Fibroblast of skin of scalp (primary cell): ENCODE results near the gene C1orf52.
"Not testable (repeated sequence)": the region's sequence is repeated elsewhere in the genome, so short reads cannot be mapped to it uniquely, and the experiment has no call there.

ENCODE experiments used
- DNase-seq: peaks from one replicate; pipeline ENCODE4 v3.0.0-alpha.2; 2013

C1orf52 gene

DNA sequence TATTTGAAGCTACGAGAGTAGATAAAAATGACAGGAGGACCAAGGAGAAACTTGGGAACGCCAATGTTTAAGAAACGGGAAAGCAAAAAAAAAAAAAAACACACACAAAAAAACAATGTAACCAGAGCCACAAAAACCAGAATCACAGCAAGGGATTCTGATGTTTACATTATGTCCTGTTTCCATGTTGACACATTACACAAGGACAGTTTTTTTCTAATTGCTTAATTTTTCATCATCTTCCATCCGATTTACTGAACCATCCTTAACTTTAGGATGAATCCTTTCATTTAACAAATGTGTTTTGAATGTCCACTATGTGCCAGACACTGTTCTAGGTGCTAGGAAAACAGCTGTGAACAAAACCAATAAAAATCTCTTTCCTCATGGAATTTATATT lies 18.3 kb upstream of the C1orf52 start:
- no peak for DNase-seq

- DNase-seq, result no peak
Measured at GRCh38 chr1:85276978-85277639, 17.6 kb upstream of the C1orf52 start.

DNA sequence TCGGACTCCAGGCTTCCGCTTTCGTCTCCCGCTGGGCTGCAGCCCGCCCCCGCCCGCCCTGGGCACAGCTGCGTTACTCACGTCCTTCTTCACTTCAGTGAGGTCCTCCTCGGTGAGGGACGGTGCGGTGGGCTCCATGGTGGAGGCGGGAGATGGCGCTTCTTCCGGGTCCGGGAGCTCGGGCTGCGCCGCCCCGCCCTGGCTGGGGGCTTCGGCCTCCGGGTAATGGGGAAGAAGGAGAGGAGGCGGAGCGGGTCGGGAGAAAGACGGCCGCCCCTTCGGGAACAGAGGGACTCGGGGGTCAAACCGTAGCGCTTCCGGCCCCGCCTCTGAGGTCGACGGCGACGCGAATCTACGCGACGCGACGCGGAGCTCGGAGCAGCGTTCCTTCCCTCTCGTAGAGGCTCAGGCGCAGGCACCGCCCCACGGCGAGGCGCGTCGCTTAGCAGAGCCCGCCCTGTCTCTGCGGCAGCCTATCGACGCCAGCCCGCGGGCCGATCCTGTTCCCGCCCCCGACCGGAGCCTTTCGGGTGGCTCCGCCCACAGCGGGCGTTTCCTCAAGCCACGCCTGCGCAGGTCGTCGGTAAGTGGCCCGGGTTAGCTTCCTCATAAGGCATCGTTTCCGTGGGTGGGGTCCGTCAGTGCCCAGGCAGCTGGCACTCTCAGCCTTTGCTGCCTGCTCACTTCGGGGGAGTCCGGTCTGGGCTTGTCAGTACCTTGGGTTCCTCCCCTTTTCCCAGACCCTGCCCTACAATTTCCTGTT lies 16.9 kb upstream of the C1orf52 start, which contains the start of gene BCL10:
Gene BCL10 (minus strand): TSS at position 418 of the 763 bp plus-strand sequence. CDS start 280 bp downstream, at position 138.
- DNase-seq, result peak; percentile 97

- no peak for DNase-seq
Measured at GRCh38 chr1:85275701-85276214, 16.3 kb upstream of the C1orf52 start.

DNA sequence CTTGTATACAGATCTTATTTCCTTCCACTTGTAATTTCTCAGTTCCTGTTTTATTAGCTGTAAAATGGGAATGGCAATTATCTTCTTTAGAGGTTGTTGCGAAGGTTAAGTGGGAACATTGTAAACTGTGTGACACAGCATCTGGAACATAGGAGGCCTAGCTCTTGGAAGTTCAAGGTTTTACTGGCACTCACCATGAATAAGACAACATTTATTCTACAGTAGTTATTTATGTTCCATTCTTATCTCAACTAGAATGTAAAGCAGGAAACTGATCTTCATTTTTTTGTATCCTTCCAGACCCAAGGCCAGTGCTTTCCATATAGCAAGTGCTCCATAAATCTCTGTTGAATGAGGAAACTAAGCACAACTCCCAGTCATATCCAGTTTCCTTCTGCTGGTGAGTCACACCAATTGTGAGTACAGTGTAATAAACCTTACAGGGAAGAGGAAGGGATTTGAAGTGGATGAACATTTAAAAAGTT lies 15.5 kb upstream of the C1orf52 start:
- DNase-seq, result peak; percentile 63

GRCh38 chr1:85273397-85273796 lies 13.9 kb upstream of the C1orf52 start:
- no peak for DNase-seq

GRCh38 chr1:85268801-85269585 lies 9.5 kb upstream of the C1orf52 start:
- no peak for DNase-seq

GRCh38 chr1:85267313-85267712 lies 7.9 kb upstream of the C1orf52 start:
- DNase-seq, result no peak

DNA sequence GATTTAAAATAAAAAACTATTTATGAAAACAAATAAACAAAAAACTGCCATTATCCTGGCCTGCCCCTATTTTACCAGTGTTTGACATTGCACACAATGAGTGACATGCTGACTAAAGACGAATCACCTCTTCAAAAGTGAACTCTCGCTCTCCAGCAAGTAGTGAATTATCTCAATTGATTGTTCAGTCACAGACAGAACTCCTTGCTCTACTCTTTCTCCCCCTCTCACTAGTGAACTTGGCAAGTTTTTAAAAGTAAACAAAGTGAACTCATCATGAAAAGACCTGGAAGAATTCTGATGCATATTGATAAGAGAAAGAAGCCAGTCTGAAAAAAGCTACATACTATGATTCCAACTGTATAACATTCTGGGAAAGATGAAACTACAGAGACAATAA lies 4.7 kb upstream of the C1orf52 start:
- no peak for DNase-seq

DNA sequence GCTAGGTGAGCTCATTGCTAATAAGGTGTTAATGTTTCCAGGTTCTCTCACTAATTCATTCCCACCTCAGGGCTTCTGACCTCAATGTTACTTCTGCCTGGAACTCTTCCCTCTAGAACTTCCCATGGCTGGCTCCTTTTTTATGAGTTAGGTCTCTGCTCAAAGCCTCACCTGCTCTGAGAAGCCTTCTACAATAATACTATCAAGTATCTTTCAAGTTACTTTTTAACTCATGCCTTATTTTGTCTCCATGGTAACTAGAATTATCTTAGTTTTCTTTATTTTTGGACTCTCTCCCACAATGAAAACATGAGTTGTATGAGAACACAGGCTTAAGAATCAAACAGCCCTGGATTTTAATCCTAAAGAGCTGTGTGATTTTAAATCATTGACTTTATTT lies 3.5 kb upstream of the C1orf52 start:
- no peak for DNase-seq

GRCh38 chr1:85259912-85260274 lies 431 bp upstream of the C1orf52 start:
- DNase-seq, result no peak

DNA sequence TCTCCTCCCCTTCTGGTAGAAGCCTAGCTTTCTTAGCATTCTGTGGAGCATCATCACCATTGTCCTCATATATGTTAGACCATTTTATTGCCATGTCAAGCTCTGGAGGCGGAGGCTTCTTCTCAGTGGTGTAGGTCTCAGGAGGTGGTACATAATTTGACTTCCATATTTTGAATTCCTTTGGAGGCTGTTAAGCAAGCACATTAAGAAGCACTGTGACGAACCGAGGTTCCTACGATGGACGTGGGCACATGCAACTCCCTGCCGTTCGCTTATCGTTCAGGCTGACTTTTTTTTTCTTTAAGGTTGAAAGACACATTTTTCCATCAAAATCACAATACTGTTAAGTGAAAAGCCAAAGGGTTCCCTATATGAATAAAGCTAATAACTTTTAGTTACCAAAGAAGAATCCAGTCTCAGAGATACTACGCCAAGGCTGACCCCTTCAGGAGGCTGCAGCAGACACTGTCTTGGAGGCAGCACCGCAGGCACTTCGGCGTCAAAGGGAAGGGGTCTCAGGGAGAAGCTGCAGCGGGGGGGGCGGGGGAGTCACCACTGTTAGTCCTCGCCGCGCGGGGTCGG lies 835 bp downstream of the C1orf52 start:
- DNase-seq, result peak; percentile 41

DNA sequence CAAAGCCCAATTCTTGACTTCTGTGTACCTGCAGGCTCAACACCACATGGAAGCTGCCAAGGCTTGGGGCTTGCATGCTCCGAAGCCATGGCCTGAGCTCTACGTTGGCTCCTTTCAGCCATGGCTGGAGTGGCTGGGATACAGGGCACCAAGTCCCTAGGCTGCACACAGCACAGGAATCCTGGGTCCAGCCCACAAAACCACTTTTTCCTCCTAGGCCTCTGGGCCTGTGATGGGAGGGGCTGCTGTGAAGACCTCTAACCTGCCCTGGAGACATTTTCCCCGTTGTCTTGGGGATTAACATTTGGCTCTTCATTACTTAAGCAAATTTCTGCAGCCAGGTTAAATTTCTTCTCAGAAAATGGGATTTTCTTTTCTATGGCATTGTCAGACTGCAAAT lies 10.4 kb downstream of the C1orf52 start:
- not testable (repeated sequence) for DNase-seq

- DNase-seq, result no peak
Measured at GRCh38 chr1:85245891-85246290, 13.6 kb downstream of the C1orf52 start.

DNA sequence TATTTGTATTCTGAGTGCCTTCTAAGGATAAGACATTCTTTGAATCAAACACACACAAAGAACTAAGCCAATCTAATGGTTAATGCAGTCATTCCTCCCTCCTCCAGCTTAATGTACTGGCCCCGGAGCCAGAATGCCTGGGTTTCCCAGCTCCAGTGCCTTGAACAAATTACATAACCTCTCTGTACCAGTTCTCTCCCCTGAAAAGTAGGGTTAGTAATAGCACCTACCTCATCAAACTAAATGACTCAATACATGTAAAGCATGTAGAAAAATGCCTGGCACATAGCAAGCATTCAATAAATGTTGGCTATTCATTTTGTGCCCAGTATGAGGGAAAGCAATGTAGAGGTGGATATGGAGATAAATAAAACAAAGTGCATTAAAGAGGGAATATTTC lies 14.0 kb downstream of the C1orf52 start:
- DNase-seq, result peak; percentile 19

- peak; percentile 43 for DNase-seq
Measured at GRCh38 chr1:85244271-85245061, 15.0 kb downstream of the C1orf52 start.

GRCh38 chr1:85243372-85243771 lies 16.1 kb downstream of the C1orf52 start:
- DNase-seq, result no peak

- DNase-seq, result no peak
Measured at GRCh38 chr1:85240643-85241042, 18.8 kb downstream of the C1orf52 start.

DNA sequence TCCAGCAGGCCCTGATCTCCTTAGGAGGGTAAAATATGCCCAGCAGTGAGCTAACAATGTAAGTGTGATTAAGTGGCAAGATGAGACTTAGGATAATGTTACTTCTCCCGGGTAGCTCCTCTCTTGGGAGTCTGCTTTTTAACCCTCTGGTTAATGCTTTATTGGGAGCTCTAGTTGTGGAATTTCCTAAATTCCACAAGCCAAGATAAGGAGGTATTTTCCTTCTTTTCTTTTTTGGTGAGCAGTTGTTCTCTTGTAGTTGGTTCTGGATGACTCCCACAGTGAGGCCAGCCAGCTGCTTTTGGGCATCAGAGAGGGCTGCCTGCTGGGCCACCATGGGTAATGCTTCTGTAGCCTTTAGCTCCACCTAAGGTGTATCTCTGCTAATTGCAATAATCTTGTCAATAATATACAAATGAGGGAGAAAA lies 19.3 kb downstream of the C1orf52 start:
- peak; percentile 61 for DNase-seq

- no peak for DNase-seq
Measured at GRCh38 chr1:85237613-85238012, 21.8 kb downstream of the C1orf52 start.

DNA sequence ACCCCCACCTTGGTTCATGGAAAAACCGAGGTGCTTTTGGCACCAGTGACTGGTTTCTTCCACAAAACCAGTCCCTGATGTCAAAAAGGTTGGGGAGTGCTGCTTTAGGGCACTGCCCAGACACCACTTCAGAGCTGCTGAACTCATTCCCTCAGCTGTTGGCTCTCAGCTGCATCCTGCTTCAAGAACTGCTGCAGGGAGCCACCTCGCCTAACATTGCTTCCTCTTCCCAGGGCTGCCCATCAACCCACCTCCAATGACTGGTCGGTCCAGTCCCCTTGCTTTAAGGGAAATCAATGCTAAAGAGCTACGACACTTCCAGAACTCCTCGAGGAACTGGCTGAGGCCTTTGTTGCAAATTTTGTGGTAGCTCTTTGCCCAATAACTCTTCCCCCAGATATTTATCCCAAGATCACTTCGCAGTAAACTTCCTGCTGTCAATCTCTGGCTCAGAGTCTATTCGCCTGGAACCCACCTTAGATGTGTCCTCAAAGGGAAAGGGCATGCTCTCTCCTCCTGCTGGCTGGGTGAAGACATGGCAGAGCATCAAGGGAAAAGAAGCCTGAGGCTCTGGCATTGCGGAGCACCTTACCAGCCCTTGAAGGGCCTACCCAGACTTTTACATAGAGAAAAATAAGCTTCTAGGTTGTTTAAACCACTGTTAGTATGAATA lies 29.0 kb downstream of the C1orf52 start:
- DNase-seq, result no peak
